Esophagus mucosa (tissue), 1 donor: ENCODE data around the gene LRP8. TPM values are rescaled to one million over a fixed set of nuclear protein-coding genes. Genes with fewer than 3 reads are reported as not detected.

Experiments
- ATAC-seq: fragments of 200-7000 bp; cut with Tn5 transposase; one replicate; pipeline ENCODE4 v1.9.1; 2020
- total RNA-seq: library from RNA; stranded (reverse); gene quantifications from one replicate; pipeline ENCODE4 v1.2.4, GENCODE V29; 2023
- donor health status: DM: yes; HTN: yes; CAD: no.

LRP8 gene
- total RNA-seq, result 21.0 TPM

- peak; percentile 40 for ATAC-seq
Observed at GRCh38 chr1:53328009-53328461, at the start of gene LRP8. Gene LRP8 (minus strand): TSS chr1:53328070. CDS start chr1:53327912, 158 bp downstream.

- ATAC-seq, result peak; percentile 21
Observed at GRCh38 chr1:53377438-53377841, 49.6 kb upstream of the LRP8 start.

- peak; percentile 37 for ATAC-seq
Observed at GRCh38 chr1:53376742-53377437, 49.0 kb upstream of the LRP8 start.

GRCh38 chr1:53376041-53376461, 48.2 kb upstream of the LRP8 start:
- no peak for ATAC-seq

DNA sequence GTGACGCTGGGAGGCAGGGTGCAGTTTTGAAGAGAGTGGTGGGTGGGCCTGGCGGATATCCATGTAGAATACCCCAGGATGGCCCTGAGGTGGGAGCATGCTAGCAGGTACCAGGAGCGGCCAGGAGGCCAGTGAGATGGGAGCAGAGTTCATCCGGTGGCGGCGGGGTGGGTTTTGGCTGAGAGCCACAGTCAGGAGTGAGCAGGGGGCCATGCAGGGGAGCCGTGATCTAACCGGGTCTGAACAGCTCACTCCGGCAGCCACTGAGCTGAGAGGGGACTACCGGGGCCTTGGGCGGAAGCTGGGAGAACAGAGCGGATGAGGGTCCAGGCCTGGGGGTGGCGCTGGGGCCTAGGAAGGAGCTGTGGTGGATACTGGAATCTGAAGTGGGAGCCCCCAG, 47.6 kb upstream of the LRP8 start:
- ATAC-seq, result no peak

DNA sequence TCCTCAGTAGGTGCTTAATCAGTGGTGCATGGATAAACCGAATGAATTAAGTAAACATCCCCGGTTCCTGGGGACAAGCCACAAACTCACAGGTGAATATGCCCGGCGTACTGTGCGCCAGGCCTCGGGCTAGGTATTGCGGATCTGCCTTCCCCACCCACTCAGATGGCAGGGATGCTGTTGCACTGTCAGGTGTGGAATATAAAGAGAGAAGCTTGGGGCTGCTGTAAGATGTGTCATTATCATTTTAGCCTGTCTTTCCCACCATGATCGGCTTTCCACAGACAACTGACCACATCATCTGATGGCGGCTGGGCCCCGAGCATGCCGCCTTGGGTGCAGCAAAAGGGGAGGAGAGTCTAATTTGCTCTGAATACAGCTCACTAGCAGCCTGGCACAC, 45.4 kb upstream of the LRP8 start:
- ATAC-seq, result no peak

GRCh38 chr1:53372501-53372951, 44.7 kb upstream of the LRP8 start:
- ATAC-seq, result no peak

- no peak for ATAC-seq
Observed at GRCh38 chr1:53371851-53372250, 44.0 kb upstream of the LRP8 start.

DNA sequence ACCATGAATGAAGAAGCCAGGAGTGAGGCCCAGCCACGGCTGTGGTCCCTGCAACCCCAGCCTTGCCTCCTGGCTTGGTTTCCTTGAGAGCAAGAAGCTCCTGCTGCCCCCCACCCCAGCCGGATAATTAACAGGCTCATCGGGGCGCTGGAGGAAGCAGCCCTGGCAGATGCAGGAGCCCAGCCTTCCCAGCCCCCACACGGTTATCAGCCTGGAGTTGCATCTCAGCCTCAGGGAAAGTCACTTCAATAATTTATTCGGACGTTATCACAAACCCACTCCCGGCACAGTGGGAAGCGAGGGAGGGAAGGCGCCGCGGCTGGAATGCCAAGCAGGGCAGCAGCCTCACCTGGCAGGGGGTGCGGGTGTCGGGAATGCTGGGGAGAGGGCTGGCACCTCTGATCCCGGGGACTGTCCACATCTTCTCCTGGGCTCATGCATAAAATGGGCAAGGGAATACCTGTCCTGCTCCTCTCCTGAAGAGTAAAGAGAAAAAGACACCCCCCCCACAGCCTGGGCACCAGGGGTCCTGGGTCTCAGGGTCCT, 43.3 kb upstream of the LRP8 start:
- ATAC-seq, result no peak

DNA sequence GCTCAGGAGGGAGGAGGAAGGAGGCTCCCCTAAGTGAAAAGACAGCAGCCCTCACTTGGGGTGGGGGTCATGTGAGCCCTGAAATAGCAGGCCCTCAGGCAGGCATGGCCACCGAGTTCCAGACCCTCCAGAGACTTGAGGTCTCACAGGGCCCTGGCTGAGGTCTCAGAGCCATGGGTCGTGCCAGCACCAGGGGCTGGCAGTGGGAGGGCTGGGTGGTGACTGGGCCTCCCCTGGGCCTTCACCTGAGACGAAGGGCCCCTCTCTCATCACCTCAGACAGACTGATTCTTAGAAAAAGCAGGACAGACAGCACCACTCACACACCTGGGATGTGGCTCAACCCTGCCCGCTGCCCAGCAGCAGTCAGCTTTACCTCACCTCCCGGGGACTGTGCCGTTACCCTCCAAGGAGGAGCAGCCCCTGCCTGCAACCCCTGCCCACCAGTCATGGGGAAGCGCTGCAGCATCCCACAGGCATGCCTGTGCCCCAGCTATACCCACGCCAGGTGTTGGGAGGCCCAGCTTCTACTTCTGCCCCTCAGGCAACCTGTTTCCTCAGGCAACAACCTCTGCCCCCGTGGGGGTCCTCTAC, 42.6 kb upstream of the LRP8 start:
- no peak for ATAC-seq

- no peak for ATAC-seq
Observed at GRCh38 chr1:53369761-53370160, 41.9 kb upstream of the LRP8 start.

- ATAC-seq, result no peak
Observed at GRCh38 chr1:53369034-53369750, 41.3 kb upstream of the LRP8 start.

GRCh38 chr1:53368314-53369033, 40.6 kb upstream of the LRP8 start:
- ATAC-seq, result peak; percentile 14

DNA sequence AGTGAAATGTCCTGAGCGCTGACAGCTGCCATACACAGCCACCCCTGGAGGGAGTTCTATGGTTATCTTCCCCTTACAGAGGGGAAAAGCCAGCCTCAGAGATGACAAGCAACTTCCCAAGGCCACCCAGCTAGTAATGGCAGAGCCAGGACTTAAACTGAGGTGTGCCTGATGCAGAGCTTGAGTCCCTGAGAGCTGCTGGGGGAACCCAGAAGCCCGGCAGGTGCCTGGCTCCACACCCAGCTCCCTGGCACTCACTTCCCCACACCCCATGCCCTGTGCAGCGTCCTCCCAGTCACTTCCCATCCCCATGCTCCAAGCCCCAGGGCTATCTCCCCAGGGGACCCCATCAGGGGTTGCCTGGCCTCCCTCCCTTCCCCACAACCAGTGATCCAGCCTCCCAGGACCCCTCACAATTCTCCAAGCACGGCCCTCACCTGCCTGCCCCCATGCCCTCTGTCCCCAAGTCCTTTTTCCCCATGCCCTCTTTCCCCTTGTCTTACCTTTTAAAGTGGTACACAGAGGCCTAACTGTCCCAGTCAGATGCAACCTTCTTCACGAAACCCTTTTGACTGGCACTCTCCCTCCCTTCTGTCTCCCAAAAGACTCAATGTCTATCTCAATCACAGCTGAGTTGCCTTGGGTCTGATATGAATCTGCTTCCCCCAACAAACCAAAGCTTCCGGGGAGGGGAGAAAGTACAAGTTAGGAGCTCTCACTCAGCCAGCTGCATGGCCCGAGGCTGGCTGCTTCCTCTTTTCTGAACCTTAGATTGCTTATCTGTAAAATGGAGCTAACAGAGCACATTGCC, 39.8 kb upstream of the LRP8 start:
- ATAC-seq, result peak; percentile 46

GRCh38 chr1:53366901-53367502, 39.1 kb upstream of the LRP8 start:
- no peak for ATAC-seq

- no peak for ATAC-seq
Observed at GRCh38 chr1:53365437-53366063, 37.7 kb upstream of the LRP8 start.

DNA sequence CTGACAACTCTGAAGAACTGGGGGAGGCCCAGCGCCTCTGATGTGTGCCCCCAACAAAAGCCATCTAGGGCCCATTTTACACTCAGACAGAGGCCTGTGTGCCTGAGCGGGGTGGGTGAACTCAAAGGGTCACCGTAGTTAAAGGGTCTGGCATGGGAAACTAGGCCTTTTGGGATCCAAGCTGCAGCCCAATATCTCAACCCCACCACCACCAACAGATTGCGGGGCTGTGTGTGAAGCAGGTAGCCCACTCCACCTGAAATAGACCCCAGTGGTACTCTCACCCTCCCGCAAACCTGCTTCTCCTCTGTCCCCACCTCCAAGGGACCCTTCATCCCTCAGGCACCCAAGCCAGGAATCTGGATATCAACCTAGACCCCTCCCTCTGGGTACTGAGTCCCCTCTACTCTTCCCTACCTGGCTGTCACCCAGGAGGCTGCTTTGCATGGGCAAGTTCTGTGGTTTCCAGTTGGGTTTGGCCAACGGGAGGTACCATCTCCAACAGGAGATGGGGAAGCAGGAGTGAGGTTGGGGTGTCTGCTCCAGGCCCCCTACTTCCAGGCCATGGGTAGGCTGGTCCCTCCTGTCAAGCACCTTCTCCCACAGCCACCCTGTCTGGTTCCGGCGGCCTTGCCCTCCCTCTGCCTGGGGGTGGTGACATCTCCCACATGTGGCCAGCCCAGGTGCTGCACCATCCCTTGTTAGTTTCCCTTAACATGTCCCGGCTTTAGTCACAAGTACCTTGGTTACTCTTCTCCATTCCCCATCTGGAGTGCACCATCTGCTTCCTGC, 35.2 kb upstream of the LRP8 start:
- no peak for ATAC-seq

GRCh38 chr1:53362270-53362669, 34.4 kb upstream of the LRP8 start:
- ATAC-seq, result no peak

DNA sequence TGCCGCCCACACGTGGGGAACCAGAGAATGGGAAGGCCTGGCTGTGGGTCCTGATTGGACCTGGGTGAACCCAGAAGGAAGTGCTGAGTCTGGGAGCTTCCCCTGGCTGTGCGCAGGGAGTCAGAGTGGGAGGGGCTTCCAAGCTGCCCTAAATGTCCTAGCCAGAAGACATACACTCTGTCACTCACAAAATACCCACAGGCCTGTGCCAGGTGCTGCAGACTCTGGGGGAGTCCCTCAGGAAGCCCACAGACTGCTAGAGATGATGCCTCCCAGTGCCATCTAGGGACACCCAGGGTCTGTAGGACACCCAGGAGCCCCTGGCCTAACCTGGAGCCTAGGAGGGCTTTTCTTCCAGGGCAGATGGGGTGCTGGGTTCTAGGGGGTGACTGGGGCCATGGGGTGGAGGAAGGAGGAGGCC, 33.7 kb upstream of the LRP8 start:
- ATAC-seq, result no peak

- ATAC-seq, result no peak
Observed at GRCh38 chr1:53359934-53360276, 32.0 kb upstream of the LRP8 start.
